Mesendoderm (in vitro differentiated cells): ENCODE data around the gene AKAP6.

Experiments
- DNase-seq: peaks from one replicate; pipeline ENCODE4 v3.0.0; 2013
- H2AK5ac ChIP-seq: 2 replicates; pipeline ENCODE4 v1.6.1; 2013; ENCODE audit warnings: low read length, inconsistent platforms
- H2BK120ac ChIP-seq: 2 replicates; pipeline ENCODE4 v1.6.1; 2013; ENCODE audit warnings: low read depth, mild to moderate bottlenecking, low read length, moderate library complexity, mixed read lengths
- H2BK15ac ChIP-seq: replicated peaks from 2 replicates; pipeline ENCODE4 v1.6.1; 2013; ENCODE audit warnings: low read depth, mild to moderate bottlenecking, moderate library complexity
- H2BK5ac ChIP-seq: 2 replicates; pipeline ENCODE4 v1.6.1; 2013; ENCODE audit warnings: low read length, inconsistent platforms
- H3K18ac ChIP-seq: 2 replicates; pipeline ENCODE4 v1.6.1; 2013; ENCODE audit warnings: mild to moderate bottlenecking, low read length, mixed read lengths
- H3K23ac ChIP-seq: one replicate; pipeline ENCODE4 v1.6.1; 2013; ENCODE audit warnings: low read length
- H3K27ac ChIP-seq: 2 replicates; pipeline ENCODE4 v1.5.1; 2013; ENCODE audit warnings: low read depth, mild to moderate bottlenecking, inconsistent platforms, low read length, moderate library complexity
- H3K27me3 ChIP-seq: 2 replicates; pipeline ENCODE4 v1.6.1; 2013; ENCODE audit warnings: low read length, control low read depth, mild to moderate bottlenecking, inconsistent platforms; ENCODE audit not compliant: insufficient read depth, poor library complexity
- H3K36me3 ChIP-seq: 2 replicates; pipeline ENCODE4 v1.6.1; 2013; ENCODE audit warnings: low read length, inconsistent platforms; ENCODE audit not compliant: control insufficient read depth, insufficient read depth
- H3K4ac ChIP-seq: one replicate; pipeline ENCODE4 v1.6.1; 2013; ENCODE audit warnings: low read depth, mild to moderate bottlenecking, low read length, moderate library complexity
- H3K4me1 ChIP-seq: 2 replicates; pipeline ENCODE4 v1.6.1; 2013; ENCODE audit warnings: low read depth, low read length, inconsistent platforms; ENCODE audit not compliant: control insufficient read depth
- H3K4me2 ChIP-seq: 2 replicates; pipeline ENCODE4 v1.6.1; 2013; ENCODE audit warnings: low read length
- H3K4me3 ChIP-seq: 2 replicates; pipeline ENCODE4 v1.5.1; 2013; ENCODE audit warnings: mild to moderate bottlenecking, low read length
- H3K56ac ChIP-seq: one replicate; pipeline ENCODE4 v1.6.1; 2013; ENCODE audit warnings: low read length
- H3K79me1 ChIP-seq: 2 replicates; pipeline ENCODE4 v1.6.1; 2013; ENCODE audit warnings: low read length, inconsistent platforms
- H3K79me2 ChIP-seq: 2 replicates; pipeline ENCODE4 v1.6.1; 2013; ENCODE audit warnings: mild to moderate bottlenecking, low read length; ENCODE audit not compliant: control insufficient read depth, insufficient read depth
- H3K9ac ChIP-seq: 2 replicates; pipeline ENCODE4 v1.6.1; 2013; ENCODE audit warnings: low read length, inconsistent platforms
- H4K5ac ChIP-seq: one replicate; pipeline ENCODE4 v1.6.1; 2013; ENCODE audit warnings: low read length
- H4K8ac ChIP-seq: one replicate; pipeline ENCODE4 v1.6.1; 2013; ENCODE audit warnings: low read depth, mild to moderate bottlenecking, control low read depth, low read length, moderate library complexity
- WGBS: extraction: QIAGEN DNeasy Blood & Tissue Kit; methylation state at CpG from one replicate; pipeline ENCODE4 v1.1.7; 2013; ENCODE audit warnings: low lambda C conversion rate, missing lambda C conversion rate; ENCODE audit not compliant: insufficient coverage; ENCODE audit errors: extremely low coverage; 5-methylcytosine and 5-hydroxymethylcytosine counted together

AKAP6 gene

DNA sequence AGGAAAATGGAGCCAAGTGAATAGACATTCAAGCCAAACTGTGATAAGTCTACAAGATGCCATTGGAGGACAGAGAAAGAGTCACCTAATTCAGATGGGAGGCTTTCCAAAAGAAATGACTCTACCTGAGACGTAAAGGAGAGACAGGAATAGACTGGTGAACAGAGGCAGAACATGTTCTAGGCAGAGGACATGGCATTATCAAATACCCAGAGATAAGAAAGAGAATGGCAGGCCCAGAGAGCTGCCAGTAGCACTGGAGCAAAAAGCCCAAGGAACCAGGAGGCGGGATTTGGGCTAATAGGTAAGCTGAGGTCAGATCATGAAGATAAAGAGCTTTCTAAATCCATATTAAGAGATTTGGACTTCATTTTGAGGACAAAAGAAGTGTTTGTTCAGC lies 207.1 kb downstream of the AKAP6 start:
- H3K4me2 ChIP-seq = no peak overlapping the region
- no peak overlapping the region for H2BK15ac ChIP-seq
- H2AK5ac ChIP-seq = no peak overlapping the region
- no CpG with 5 or more reads among the region's 2 CpGs for WGBS
- no peak overlapping the region for H4K5ac ChIP-seq
- no peaks in the 10 kb centered on the region for H3K79me1 ChIP-seq
- H3K4me3 ChIP-seq = no peak overlapping the region
- no peak overlapping the region for H3K27ac ChIP-seq
- H3K56ac ChIP-seq = no peak overlapping the region
- no peak for DNase-seq
- no peaks in the 10 kb centered on the region for H3K27me3 ChIP-seq
- no peak overlapping the region for H4K8ac ChIP-seq
- H2BK5ac ChIP-seq = no peak overlapping the region
- H2BK120ac ChIP-seq = no peak overlapping the region
- no peaks in the 10 kb centered on the region for H3K4me1 ChIP-seq
- H3K4ac ChIP-seq = no peak overlapping the region
- H3K23ac ChIP-seq = no peak overlapping the region
- no peak overlapping the region for H3K18ac ChIP-seq
- no peaks in the 10 kb centered on the region for H3K79me2 ChIP-seq
- no peak overlapping the region for H3K9ac ChIP-seq
- H3K36me3 ChIP-seq = no peaks in the 10 kb centered on the region

DNA sequence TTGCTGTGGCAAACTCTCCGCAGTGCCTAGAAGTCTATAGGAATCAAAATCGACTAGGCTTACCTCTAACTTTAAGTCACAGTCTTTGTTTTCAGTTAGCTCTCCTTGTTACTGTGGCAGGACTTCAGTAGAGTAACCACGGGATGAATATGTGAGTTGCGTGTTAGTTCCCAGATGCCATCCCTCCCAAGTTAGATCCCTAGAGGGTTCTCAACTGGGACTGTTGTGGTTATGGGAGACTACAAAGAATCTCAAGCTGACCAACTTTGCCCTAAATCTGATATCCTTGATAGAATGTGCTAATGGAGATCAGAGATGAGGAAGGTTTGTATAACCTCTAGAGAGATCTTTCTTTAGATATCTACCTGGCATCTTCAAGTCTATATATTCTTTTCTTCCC lies 208.1 kb downstream of the AKAP6 start:
- H3K23ac ChIP-seq = no peak overlapping the region
- no peak overlapping the region for H3K27ac ChIP-seq
- H3K18ac ChIP-seq = no peak overlapping the region
- no peak overlapping the region for H3K56ac ChIP-seq
- no CpG with 5 or more reads among the region's 4 CpGs for WGBS
- no peaks in the 10 kb centered on the region for H3K79me2 ChIP-seq
- H3K4me3 ChIP-seq = no peak overlapping the region
- no peaks in the 10 kb centered on the region for H3K36me3 ChIP-seq
- H3K79me1 ChIP-seq = no peaks in the 10 kb centered on the region
- H4K5ac ChIP-seq = no peak overlapping the region
- no peak overlapping the region for H3K4ac ChIP-seq
- no peak overlapping the region for H4K8ac ChIP-seq
- no peaks in the 10 kb centered on the region for H3K4me1 ChIP-seq
- no peak for DNase-seq
- H2BK5ac ChIP-seq = no peak overlapping the region
- no peak overlapping the region for H3K9ac ChIP-seq
- H2BK120ac ChIP-seq = no peak overlapping the region
- no peak overlapping the region for H2AK5ac ChIP-seq
- no peak overlapping the region for H2BK15ac ChIP-seq
- H3K27me3 ChIP-seq = no peaks in the 10 kb centered on the region
- no peak overlapping the region for H3K4me2 ChIP-seq

DNA sequence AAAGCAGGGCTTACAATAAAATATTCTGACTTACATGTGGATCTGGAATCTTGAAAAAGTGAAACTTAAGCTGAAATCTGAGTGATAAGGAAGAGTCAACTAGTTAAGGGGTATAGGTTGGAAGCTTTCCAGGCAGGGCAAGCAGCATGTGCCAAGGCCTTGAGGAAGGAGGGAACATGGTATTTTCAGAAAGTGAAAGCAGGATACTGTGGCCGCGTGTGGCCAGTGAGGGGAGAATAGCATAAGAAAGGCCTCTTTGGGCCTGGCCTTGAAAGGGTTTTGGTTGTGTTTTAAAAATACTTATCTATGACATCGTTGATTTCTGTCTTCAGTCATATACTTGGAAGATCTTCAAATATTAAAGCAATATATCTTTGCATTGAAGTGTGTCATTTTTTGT lies 213.4 kb downstream of the AKAP6 start:
- H3K27me3 ChIP-seq = no peaks in the 10 kb centered on the region

DNA sequence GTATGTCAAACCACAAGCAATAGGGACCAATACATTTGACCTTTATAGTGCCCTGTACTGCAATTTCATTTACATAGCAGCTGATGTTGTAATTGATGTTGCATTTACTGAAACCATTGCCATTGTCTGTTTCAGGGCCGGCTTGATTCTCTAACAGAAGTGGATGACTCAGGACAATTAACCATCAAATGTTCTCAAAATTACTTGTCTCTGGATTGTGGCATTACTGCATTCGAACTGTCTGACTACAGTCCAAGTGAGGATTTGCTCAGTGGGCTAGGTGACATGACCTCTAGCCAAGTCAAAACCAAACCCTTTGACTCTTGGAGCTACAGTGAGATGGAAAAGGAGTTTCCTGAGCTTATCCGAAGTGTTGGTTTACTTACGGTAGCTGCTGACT lies 216.0 kb downstream of the AKAP6 start:
- Histone ChIP-seq H2BK5ac (no peak overlapping the region), H3K23ac (no peak overlapping the region), H3K56ac (no peak overlapping the region), H4K8ac (no peak overlapping the region), H3K27ac (no peak overlapping the region), H2BK15ac (no peak overlapping the region), H4K5ac (no peak overlapping the region), H3K9ac (no peak overlapping the region), H2BK120ac (no peak overlapping the region), H3K79me2 (no peaks in the 10 kb centered on the region), H3K4me3 (no peak overlapping the region), H3K36me3 (no peaks in the 10 kb centered on the region), H3K4me2 (no peak overlapping the region), H3K4ac (no peak overlapping the region), H3K4me1 (no peaks in the 10 kb centered on the region), H3K79me1 (no peaks in the 10 kb centered on the region), H2AK5ac (no peak overlapping the region), H3K27me3 (no peaks in the 10 kb centered on the region), H3K18ac (no peak overlapping the region)
- no peak for DNase-seq
- no CpG with 5 or more reads among the region's 4 CpGs for WGBS

More for the DNA sequence above, 213.4 kb downstream of the AKAP6 start:
- no peak for DNase-seq
- no peaks in the 10 kb centered on the region for H3K79me2 ChIP-seq
- no peak overlapping the region for H4K5ac ChIP-seq
- H3K79me1 ChIP-seq = no peaks in the 10 kb centered on the region
- no peak overlapping the region for H3K18ac ChIP-seq
- H3K4ac ChIP-seq = no peak overlapping the region
- no peak overlapping the region for H3K4me3 ChIP-seq
- no peak overlapping the region for H3K4me2 ChIP-seq
- H3K56ac ChIP-seq = no peak overlapping the region
- H2BK15ac ChIP-seq = no peak overlapping the region
- no peaks in the 10 kb centered on the region for H3K36me3 ChIP-seq
- no peak overlapping the region for H2BK5ac ChIP-seq
- no peak overlapping the region for H3K9ac ChIP-seq
- H2AK5ac ChIP-seq = no peak overlapping the region
- no peak overlapping the region for H2BK120ac ChIP-seq
- no peak overlapping the region for H3K23ac ChIP-seq
- H3K27ac ChIP-seq = no peak overlapping the region
- no CpG with 5 or more reads among the region's 3 CpGs for WGBS
- no peak overlapping the region for H4K8ac ChIP-seq
- no peaks in the 10 kb centered on the region for H3K4me1 ChIP-seq

DNA sequence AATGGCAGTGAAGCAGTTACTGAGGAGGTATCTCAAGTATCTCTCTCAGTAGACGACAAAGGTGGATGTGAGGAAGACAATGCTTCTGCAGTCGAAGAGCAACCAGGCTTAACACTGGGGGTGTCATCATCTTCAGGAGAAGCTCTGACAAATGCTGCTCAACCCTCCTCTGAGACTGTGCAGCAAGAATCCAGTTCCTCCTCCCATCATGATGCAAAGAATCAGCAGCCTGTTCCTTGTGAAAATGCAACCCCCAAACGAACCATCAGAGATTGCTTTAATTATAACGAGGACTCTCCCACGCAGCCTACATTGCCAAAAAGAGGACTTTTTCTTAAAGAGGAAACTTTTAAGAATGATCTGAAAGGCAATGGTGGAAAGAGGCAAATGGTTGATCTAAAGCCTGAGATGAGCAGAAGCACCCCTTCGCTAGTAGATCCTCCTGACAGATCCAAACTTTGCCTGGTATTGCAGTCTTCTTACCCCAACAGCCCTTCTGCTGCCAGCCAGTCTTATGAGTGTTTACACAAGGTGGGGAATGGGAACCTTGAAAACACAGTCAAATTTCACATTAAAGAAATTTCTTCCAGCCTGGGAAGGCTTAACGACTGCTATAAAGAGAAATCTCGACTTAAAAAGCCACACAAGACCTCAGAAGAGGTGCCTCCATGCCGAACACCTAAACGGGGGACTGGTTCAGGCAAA lies 216.6 kb downstream of the AKAP6 start:
- H2AK5ac ChIP-seq = no peak overlapping the region
- H3K27me3 ChIP-seq = no peaks in the 10 kb centered on the region
- no peak overlapping the region for H2BK120ac ChIP-seq
- no peak overlapping the region for H3K9ac ChIP-seq
- H3K23ac ChIP-seq = no peak overlapping the region
- no peaks in the 10 kb centered on the region for H3K4me1 ChIP-seq
- H4K8ac ChIP-seq = no peak overlapping the region
- H3K56ac ChIP-seq = no peak overlapping the region
- no peak overlapping the region for H4K5ac ChIP-seq
- H3K18ac ChIP-seq = no peak overlapping the region
- H3K79me1 ChIP-seq = no peaks in the 10 kb centered on the region
- no peak overlapping the region for H3K27ac ChIP-seq
- no peaks in the 10 kb centered on the region for H3K79me2 ChIP-seq
- no CpG with 5 or more reads among the region's 10 CpGs for WGBS
- DNase-seq = no peak
- H3K4me2 ChIP-seq = no peak overlapping the region
- no peak overlapping the region for H2BK5ac ChIP-seq
- H3K4ac ChIP-seq = no peak overlapping the region
- H2BK15ac ChIP-seq = no peak overlapping the region
- no peak overlapping the region for H3K4me3 ChIP-seq
- H3K36me3 ChIP-seq = no peaks in the 10 kb centered on the region

DNA sequence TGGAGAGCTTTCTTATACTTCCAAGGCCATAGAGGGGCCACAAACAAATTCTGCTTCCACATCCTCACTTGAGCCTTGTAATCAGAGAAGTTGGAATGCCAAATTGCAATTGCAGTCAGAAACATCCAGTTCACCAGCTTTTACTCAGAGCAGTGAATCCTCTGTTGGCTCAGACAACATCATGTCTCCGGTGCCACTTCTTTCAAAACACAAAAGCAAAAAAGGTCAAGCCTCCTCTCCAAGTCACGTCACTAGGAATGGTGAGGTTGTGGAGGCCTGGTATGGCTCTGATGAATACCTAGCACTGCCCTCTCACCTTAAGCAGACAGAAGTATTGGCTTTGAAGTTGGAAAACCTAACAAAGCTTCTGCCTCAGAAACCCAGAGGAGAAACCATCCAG lies 217.1 kb downstream of the AKAP6 start:
- Histone ChIP-seq H3K18ac (no peak overlapping the region), H2AK5ac (no peak overlapping the region), H2BK120ac (no peak overlapping the region), H3K27ac (no peak overlapping the region), H3K27me3 (no peaks in the 10 kb centered on the region), H3K23ac (no peak overlapping the region), H3K79me1 (no peaks in the 10 kb centered on the region), H3K56ac (no peak overlapping the region), H2BK5ac (no peak overlapping the region), H4K8ac (no peak overlapping the region), H4K5ac (no peak overlapping the region), H3K9ac (no peak overlapping the region), H2BK15ac (no peak overlapping the region), H3K4me3 (no peak overlapping the region), H3K4me1 (no peaks in the 10 kb centered on the region), H3K79me2 (no peaks in the 10 kb centered on the region), H3K4ac (no peak overlapping the region), H3K36me3 (no peaks in the 10 kb centered on the region), H3K4me2 (no peak overlapping the region)
- no peak for DNase-seq
- WGBS = no CpG with 5 or more reads among the region's 2 CpGs
